ENCODE data around the gene KIAA1143.

GRCh38 chr3:44772099-44772442, 10.7 kb upstream of the KIAA1143 start:
- TF ChIP-seq, protein P1, sequence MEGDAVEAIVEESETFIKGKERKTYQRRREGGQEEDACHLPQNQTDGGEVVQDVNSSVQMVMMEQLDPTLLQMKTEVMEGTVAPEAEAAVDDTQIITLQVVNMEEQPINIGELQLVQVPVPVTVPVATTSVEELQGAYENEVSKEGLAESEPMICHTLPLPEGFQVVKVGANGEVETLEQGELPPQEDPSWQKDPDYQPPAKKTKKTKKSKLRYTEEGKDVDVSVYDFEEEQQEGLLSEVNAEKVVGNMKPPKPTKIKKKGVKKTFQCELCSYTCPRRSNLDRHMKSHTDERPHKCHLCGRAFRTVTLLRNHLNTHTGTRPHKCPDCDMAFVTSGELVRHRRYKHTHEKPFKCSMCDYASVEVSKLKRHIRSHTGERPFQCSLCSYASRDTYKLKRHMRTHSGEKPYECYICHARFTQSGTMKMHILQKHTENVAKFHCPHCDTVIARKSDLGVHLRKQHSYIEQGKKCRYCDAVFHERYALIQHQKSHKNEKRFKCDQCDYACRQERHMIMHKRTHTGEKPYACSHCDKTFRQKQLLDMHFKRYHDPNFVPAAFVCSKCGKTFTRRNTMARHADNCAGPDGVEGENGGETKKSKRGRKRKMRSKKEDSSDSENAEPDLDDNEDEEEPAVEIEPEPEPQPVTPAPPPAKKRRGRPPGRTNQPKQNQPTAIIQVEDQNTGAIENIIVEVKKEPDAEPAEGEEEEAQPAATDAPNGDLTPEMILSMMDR (IDR thresholded peaks at IDR 0.05): no peak
- no peak for TF ChIP-seq POLR2A (IDR thresholded peaks at IDR 0.05)
